PC-3 (cell line): ENCODE measurements around the gene RASA2.

ENCODE experiments used
- CTCF ChIP-seq: fragments of 300-600 bp; sonication (generic); conservative IDR thresholded peaks from 2 replicates; pipeline ENCODE4 v1.5.1; 2017; ENCODE audit warnings: antibody characterized with exemption, low read depth, mild to moderate bottlenecking, low read length
- EZH2phosphoT487 ChIP-seq: fragments of 300-600 bp; sonication (generic); IDR thresholded peaks from 2 replicates; pipeline ENCODE4 v1.6.1; 2018; ENCODE audit warnings: mild to moderate bottlenecking, antibody characterized with exemption, low read length, borderline replicate concordance

GRCh38 chr3:141457624-141458236, 29.1 kb upstream of the RASA2 start:
- TF ChIP-seq CTCF (no peak), EZH2phosphoT487 (no peak)
